Measurements from ENCODE around the gene EIF4E2.

GRCh38 chr2:232522623-232523401 lies 27.7 kb upstream of the EIF4E2 start:
- TF ChIP-seq POLR2A (IDR thresholded peaks at IDR 0.05) (no peak), EP300 (IDR thresholded peaks at IDR 0.05) (no peak)

All from tibial nerve (tissue), 3 donors.